Measurements from ENCODE around the gene CAVIN4. TPM values are rescaled to one million over a fixed set of nuclear protein-coding genes. Genes with fewer than 3 reads are reported as not detected.

The CAVIN4 gene
- total and polyA plus RNA-seq, 2 of the 13 experiments (the other 11 are each of a cell fraction or from before 2014, with no cell fraction given), result 0.54 to 1.00 TPM

GRCh38 chr9:100554935-100555401 lies 22.9 kb upstream of the CAVIN4 start:
- H3K4me1 ChIP-seq (ENCODE audit: insufficient read depth, low read length), result no peaks in the 10 kb centered on the region
- no peak for ATAC-seq
- H3K9ac ChIP-seq (ENCODE audit: insufficient read depth, low read depth, low read length), result no peak overlapping the region
- CTCF ChIA-PET (ENCODE audit: low intra/inter-chr PET ratio, low total read pairs), result no interaction called here
- intact Hi-C loops (cut with micrococcal nuclease; ENCODE audit: unreplicated experiment) (no loop called here), in situ Hi-C loops (cut with HindIII; ENCODE audit: extremely low pct_ligation_motif_present, low pct_unique_long_range_greater_than_20kb) (no loop called here)
- no peaks in the 10 kb centered on the region for H3K27me3 ChIP-seq (ENCODE audit: control insufficient read depth in 1 of 2, insufficient read depth in 2 of 2, low read length in 2 of 2)
- no peak for FAIRE-seq
- TF ChIP-seq ZHX2 (IDR thresholded peaks at IDR 0.05; ENCODE audit: low read depth) (no peak), ZHX2 (CRISPR knock-in tag; IDR thresholded peaks at IDR 0.05; ENCODE audit: borderline replicate concordance) (no peak), NCOA2 (CRISPR knock-in tag; IDR thresholded peaks at IDR 0.05) (no peak), ATAD3A (CRISPR knock-in tag; IDR thresholded peaks at IDR 0.05) (no peak), SUZ12 (IDR thresholded peaks at IDR 0.05; ENCODE audit: low read depth, low read length) (no peak), PREB (CRISPR knock-in tag; IDR thresholded peaks at IDR 0.05) (no peak), RXRB (CRISPR knock-in tag; IDR thresholded peaks at IDR 0.05; ENCODE audit: borderline replicate concordance) (no peak), NFRKB (IDR thresholded peaks at IDR 0.05) (no peak), SP1 (IDR thresholded peaks at IDR 0.05) (no peak), SP1 (CRISPR knock-in tag; IDR thresholded peaks at IDR 0.05) (no peak), STAT5B (CRISPR knock-in tag; IDR thresholded peaks at IDR 0.05) (no peak), ETV5 (CRISPR knock-in tag; IDR thresholded peaks at IDR 0.05; ENCODE audit: borderline replicate concordance) (no peak), ZNF496 (CRISPR knock-in tag; IDR thresholded peaks at IDR 0.05; ENCODE audit: insufficient replicate concordance) (no peak), ZNF230 (CRISPR knock-in tag; IDR thresholded peaks at IDR 0.05) (no peak), JDP2 (CRISPR knock-in tag; IDR thresholded peaks at IDR 0.05; ENCODE audit: borderline replicate concordance) (no peak), PLSCR1 (CRISPR knock-in tag; IDR thresholded peaks at IDR 0.05; ENCODE audit: borderline replicate concordance) (no peak), ZNF558 (CRISPR knock-in tag; IDR thresholded peaks at IDR 0.05; ENCODE audit: borderline replicate concordance) (no peak), TRIM24 (CRISPR knock-in tag; IDR thresholded peaks at IDR 0.05) (no peak), NFYC (CRISPR knock-in tag; IDR thresholded peaks at IDR 0.05) (no peak), ZNF883 (CRISPR knock-in tag; IDR thresholded peaks at IDR 0.05; ENCODE audit: not compliant biosample characterization) (no peak), BCL6 (CRISPR knock-in tag; IDR thresholded peaks at IDR 0.05) (no peak)
- H3K79me2 ChIP-seq (ENCODE audit: insufficient read depth, low read length), result no peaks in the 10 kb centered on the region
- 42% methylated on average over 2 of the region's 2 CpGs for WGBS (ENCODE audit: low lambda C conversion rate)
- no peak overlapping the region for H3K4me2 ChIP-seq (ENCODE audit: low read depth, low read length)
- DNase-seq (ENCODE audit: low spot score), result no peak
- POLR2A ChIA-PET, result no interaction called here
- H3K9me3 ChIP-seq (ENCODE audit: low read length), result no peaks in the 10 kb centered on the region
- no peaks in the 10 kb centered on the region for H3K36me3 ChIP-seq (replicated peaks in 1 of 2; ENCODE audit: control insufficient read depth in 1 of 2, insufficient read depth in 2 of 2, low read length in 2 of 2)
- no peaks in the 10 kb centered on the region for H4K20me1 ChIP-seq (ENCODE audit: insufficient read depth, low read length)
- H3K27ac ChIP-seq (ENCODE audit: extremely low read length, insufficient read depth, low read length), result no peak overlapping the region
- no peak overlapping the region for H3K4me3 ChIP-seq (replicated peaks in 1 of 3; ENCODE audit: insufficient read depth in 1 of 3, low read depth in 2 of 3, low read length in 3 of 3)
- BruUV-seq (replicated peaks), result no TSS peak
- no peak overlapping the region for H2AFZ ChIP-seq (ENCODE audit: low read length)

Data from HepG2 (cell line).